ENCODE results near the gene SLC25A15.
"Not testable (repeated sequence)": the region's sequence is repeated elsewhere in the genome, so short reads cannot be mapped to it uniquely, and the experiment has no call there.

Gene SLC25A15

GRCh38 chr13:40814803-40815202, 25.4 kb downstream of the SLC25A15 start:
- DNase-seq: no peak

GRCh38 chr13:40818926-40819325, 29.5 kb downstream of the SLC25A15 start:
- no peak for DNase-seq

- no peak for DNase-seq
These were observed 30.4 kb downstream of the SLC25A15 start for GRCh38 chr13:40819797-40820315.

GRCh38 chr13:40839725-40840124, 50.3 kb downstream of the SLC25A15 start:
- DNase-seq: not testable (repeated sequence)

GRCh38 chr13:40840955-40841354, 51.5 kb downstream of the SLC25A15 start:
- not testable (repeated sequence) for DNase-seq

Data from NCI-H526 (cell line).